ENCODE measurements around the gene TM7SF3. TPM values are rescaled to one million over a fixed set of nuclear protein-coding genes. Genes with fewer than 3 reads are reported as not detected.
"Not testable (repeated sequence)": the region's sequence is repeated elsewhere in the genome, so short reads cannot be mapped to it uniquely, and the experiment has no call there.

The TM7SF3 gene
- total RNA-seq, 1 experiment from 2014 or later: 57.0 TPM

DNA sequence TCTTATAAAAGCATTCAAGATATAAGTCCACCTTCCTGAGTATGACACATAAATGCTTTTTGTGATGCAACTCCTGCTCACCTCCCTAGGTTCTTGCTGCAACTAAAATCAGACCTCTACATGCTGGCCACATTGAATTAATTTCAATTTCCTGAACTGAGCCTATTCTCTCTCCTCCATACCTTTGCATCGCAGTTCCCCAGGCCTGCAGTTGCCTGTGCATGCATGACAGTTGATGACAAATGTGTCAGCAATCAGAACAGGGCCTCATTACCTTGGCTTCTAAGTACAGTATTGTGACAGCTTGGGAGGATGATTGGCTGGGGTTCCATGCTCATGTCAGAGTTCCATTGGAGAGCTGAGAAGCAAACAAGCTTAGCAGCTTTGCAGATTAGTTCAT, 3.9 kb upstream of the TM7SF3 start:
- Histone ChIP-seq H3K9me3 (ENCODE audit: insufficient read depth, low read depth) (no peaks in the 10 kb centered on the region), H3K4me2 (no peak overlapping the region), H3K4me1 (replicated peaks; ENCODE audit: insufficient read depth) (peaks cover 32% of the 10 kb centered on the region), H3K4me3 (no peak overlapping the region), H3K27ac (no peak overlapping the region), H3K79me2 (ENCODE audit: low read depth) (peaks cover 14% of the 10 kb centered on the region), H3K27me3 (ENCODE audit: insufficient read depth, low read depth) (no peaks in the 10 kb centered on the region), H2AFZ (no peak overlapping the region), H3K9me2 (ENCODE audit: insufficient read depth) (no peaks in the 10 kb centered on the region), H4K20me1 (ENCODE audit: insufficient read depth) (no peaks in the 10 kb centered on the region), H3F3A (ENCODE audit: insufficient read depth, low read depth) (peaks cover 14% of the 10 kb centered on the region), H3K36me3 (ENCODE audit: low read depth) (no peaks in the 10 kb centered on the region)
- intact Hi-C loops (cut with micrococcal nuclease; ENCODE audit: unreplicated experiment): loop anchor here (10.0 kb wide), 2 partner anchors 383 to 903 kb away; no protein-coding TSS in a partner anchor
- TF ChIP-seq EZH2 (IDR thresholded peaks at IDR 0.05; ENCODE audit: low read depth) (no peak), CTCF (conservative IDR thresholded peaks at IDR 0.05) (no peak)
- no TSS peak for BruUV-seq (replicated peaks)
- no peak for DNase-seq
- CTCF ChIA-PET: no interaction called here
- POLR2A ChIA-PET (ENCODE audit: unreplicated experiment): no interaction called here

GRCh38 chr12:27017163-27017823, 3.1 kb upstream of the TM7SF3 start:
- H4K20me1 ChIP-seq (ENCODE audit: insufficient read depth); H3K9me3 ChIP-seq (ENCODE audit: insufficient read depth, low read depth); H3K27me3 ChIP-seq (ENCODE audit: insufficient read depth, low read depth); H3K4me2 ChIP-seq; H3K4me3 ChIP-seq; H3K79me2 ChIP-seq (ENCODE audit: low read depth); H3K36me3 ChIP-seq (ENCODE audit: low read depth); BruUV-seq (replicated peaks); POLR2A ChIA-PET (ENCODE audit: unreplicated experiment); H3K27ac ChIP-seq; H2AFZ ChIP-seq; DNase-seq; H3K9me2 ChIP-seq (ENCODE audit: insufficient read depth): not testable (repeated sequence)
- intact Hi-C loops (cut with micrococcal nuclease; ENCODE audit: unreplicated experiment): loop anchor here (10.0 kb wide), 2 partner anchors 382 to 902 kb away; no protein-coding TSS in a partner anchor
- Histone ChIP-seq H3K4me1 (replicated peaks; ENCODE audit: insufficient read depth) (peaks cover 35% of the 10 kb centered on the region), H3F3A (ENCODE audit: insufficient read depth, low read depth) (peaks cover 14% of the 10 kb centered on the region)
- CTCF ChIA-PET: interaction anchor here (0.6 to 1.5 kb wide), 3 partner anchors 43 to 132 kb away, joined by 3 to 22 read pairs (median 5); no protein-coding TSS in a partner anchor

- no peak overlapping the region for H2AFZ ChIP-seq
- H3K36me3 ChIP-seq (ENCODE audit: low read depth): no peaks in the 10 kb centered on the region
- no peaks in the 10 kb centered on the region for H3K27me3 ChIP-seq (ENCODE audit: insufficient read depth, low read depth)
- H3K4me1 ChIP-seq (replicated peaks; ENCODE audit: insufficient read depth): peaks cover 29% of the 10 kb centered on the region
- H3F3A ChIP-seq (ENCODE audit: insufficient read depth, low read depth): peaks cover 14% of the 10 kb centered on the region
- peaks cover 10% of the 10 kb centered on the region for H3K79me2 ChIP-seq (ENCODE audit: low read depth)
- no peak for TF ChIP-seq EZH2 (IDR thresholded peaks at IDR 0.05; ENCODE audit: low read depth)
- peak; percentile 67 for TF ChIP-seq CTCF (conservative IDR thresholded peaks at IDR 0.05)
- H3K4me3 ChIP-seq: no peak overlapping the region
- ChIA-PET POLR2A (ENCODE audit: unreplicated experiment) (interaction anchor here (0.5 to 0.6 kb wide), 6 partner anchors 10 to 314 kb away, joined by 3 to 7 read pairs (median 5); no protein-coding TSS in a partner anchor), CTCF (interaction anchor here (0.6 to 1.7 kb wide), 13 partner anchors 9 to 692 kb away, joined by 3 to 22 read pairs (median 4); no protein-coding TSS in a partner anchor)
- H3K9me2 ChIP-seq (ENCODE audit: insufficient read depth): no peaks in the 10 kb centered on the region
- no peak overlapping the region for H3K27ac ChIP-seq
- intact Hi-C loops (cut with micrococcal nuclease; ENCODE audit: unreplicated experiment): loop anchor here (1.0 to 10.0 kb wide), 6 partner anchors 61 to 901 kb away; no protein-coding TSS in a partner anchor
- H4K20me1 ChIP-seq (ENCODE audit: insufficient read depth): no peaks in the 10 kb centered on the region
- no TSS peak for BruUV-seq (replicated peaks)
- H3K9me3 ChIP-seq (ENCODE audit: insufficient read depth, low read depth): no peaks in the 10 kb centered on the region
- DNase-seq: no peak
- peak overlapping the region; percentile 60 for H3K4me2 ChIP-seq
These were observed 1.5 kb upstream of the TM7SF3 start for GRCh38 chr12:27015730-27016076.
